CD14-positive monocyte (primary cell): ENCODE results near the gene ABCC4. TPM values are rescaled to one million over a fixed set of nuclear protein-coding genes. Genes with fewer than 3 reads are reported as not detected.

Source experiments
- DNase-seq, 3 donors: peaks; one replicate each; pipeline ENCODE4 v3.0.0-alpha.2; 2011 to 2022
- H2AFZ ChIP-seq: 2 replicates; pipeline ENCODE4 v1.6.0; 2012; ENCODE audit warnings: mild to moderate bottlenecking, low read depth, low read length, inconsistent platforms; ENCODE audit not compliant: insufficient read depth, poor library complexity, severe bottlenecking
- H3K27ac ChIP-seq, 2 donors: 1 replicate in 1 of 2; 2 replicates in 1 of 2; pipeline ENCODE4 v1.5.1; 2012 to 2013; ENCODE audit warnings: low read length in 2 of 2, control low read depth in 1 of 2, inconsistent platforms in 1 of 2, low read depth in 1 of 2, mild to moderate bottlenecking in 1 of 2
- H3K27me3 ChIP-seq, 2 donors: one replicate each; pipeline versions ENCODE4 v1.6.0 to v1.6.1; 2011 to 2013; ENCODE audit warnings: low read length in 2 of 2; ENCODE audit not compliant: control insufficient read depth in 2 of 2, insufficient read depth in 2 of 2
- H3K36me3 ChIP-seq, 2 donors: replicated peaks in 1 of 2; 1 replicate in 1 of 2; 2 replicates in 1 of 2; pipeline versions ENCODE4 v1.5.1 to v1.6.1; 2012 to 2013; ENCODE audit warnings: low read length in 2 of 2, control low read depth in 1 of 2, inconsistent platforms in 1 of 2, mild to moderate bottlenecking in 1 of 2; ENCODE audit not compliant: insufficient read depth in 2 of 2, control insufficient read depth in 1 of 2
- H3K4me1 ChIP-seq, 2 donors: 1 replicate in 1 of 2; 2 replicates in 1 of 2; pipeline versions ENCODE4 v1.5.1 to v1.6.1; 2012 to 2013; ENCODE audit warnings: low read length in 2 of 2, control low read depth in 1 of 2, inconsistent platforms in 1 of 2, mild to moderate bottlenecking in 1 of 2, moderate library complexity in 1 of 2; ENCODE audit not compliant: insufficient read depth in 2 of 2, control insufficient read depth in 1 of 2
- H3K4me2 ChIP-seq: replicated peaks from 2 replicates; pipeline ENCODE3; 2012; ENCODE audit warnings: low read length, moderate library complexity, mild to moderate bottlenecking; ENCODE audit not compliant: poor library complexity, severe bottlenecking; ENCODE audit errors: extremely low read depth
- H3K4me3 ChIP-seq, 3 experiments: fragments of 200-600 bp in 1 of 3; sonication (generic) in 1 of 3; replicated peaks in 1 of 3; 1 replicate in 2 of 3; 2 replicates in 1 of 3; pipeline ENCODE4 v1.5.1; 2011 to 2013; ENCODE audit warnings: low read length in 3 of 3, mild to moderate bottlenecking in 3 of 3, control low read depth in 2 of 3, low read depth in 2 of 3, inconsistent platforms in 1 of 3, moderate library complexity in 1 of 3
- H3K79me2 ChIP-seq: 2 replicates; pipeline ENCODE4 v1.6.0; 2012; ENCODE audit warnings: mild to moderate bottlenecking, control low read depth, inconsistent platforms, low read length, moderate library complexity; ENCODE audit not compliant: insufficient read depth
- H3K9ac ChIP-seq: 2 replicates; pipeline ENCODE4 v1.6.0; 2017; ENCODE audit warnings: low read length, mild to moderate bottlenecking; ENCODE audit not compliant: insufficient read depth, poor library complexity, severe bottlenecking
- H3K9me3 ChIP-seq, 2 donors: replicated peaks in 1 of 2; 1 replicate in 1 of 2; 2 replicates in 1 of 2; pipeline versions ENCODE4 v1.5.1 to v1.6.1; 2012 to 2013; ENCODE audit warnings: low read length in 2 of 2, control low read depth in 1 of 2; ENCODE audit not compliant: control insufficient read depth in 1 of 2, insufficient read depth in 1 of 2
- H4K20me1 ChIP-seq: 2 replicates; pipeline ENCODE4 v1.6.0; 2012; ENCODE audit warnings: mild to moderate bottlenecking, low read length, control low read depth, moderate library complexity; ENCODE audit not compliant: insufficient read depth
- H3K27ac Mint-ChIP-seq, 7 donors: one replicate each; pipeline ENCODE4 v1.8.0; 2020; ENCODE audit warnings: mild to moderate bottlenecking in 7 of 7, mixed read lengths in 7 of 7, moderate library complexity in 6 of 7, inconsistent platforms in 2 of 7
- H3K27me3 Mint-ChIP-seq, 3 donors: one replicate each; pipeline ENCODE4 v1.8.0; 2021 to 2022; ENCODE audit warnings: low read depth in 3 of 3, mild to moderate bottlenecking in 3 of 3, mixed read lengths in 3 of 3, moderate library complexity in 3 of 3, inconsistent platforms in 1 of 3
- H3K36me3 Mint-ChIP-seq, 2 donors: one replicate each; pipeline ENCODE4 v1.8.0; 2020; ENCODE audit warnings: mixed read lengths in 2 of 2, inconsistent platforms in 1 of 2, mild to moderate bottlenecking in 1 of 2
- H3K4me1 Mint-ChIP-seq: one replicate; pipeline ENCODE4 v1.8.0; 2020; ENCODE audit warnings: mild to moderate bottlenecking, mixed read lengths
- H3K4me3 Mint-ChIP-seq, 2 donors: one replicate each; pipeline ENCODE4 v1.8.0; 2020; ENCODE audit warnings: mild to moderate bottlenecking in 2 of 2, mixed read lengths in 2 of 2, moderate library complexity in 1 of 2
- H3K9me3 Mint-ChIP-seq, 7 donors: one replicate each; pipeline ENCODE4 v1.8.0; 2020 to 2022; ENCODE audit warnings: mixed read lengths in 7 of 7, mild to moderate bottlenecking in 6 of 7, moderate library complexity in 6 of 7, inconsistent platforms in 2 of 7
- CTCF ChIP-seq: fragments of 200-600 bp; IDR thresholded peaks from one replicate; pipeline ENCODE4 v1.8.0; 2022; ENCODE audit warnings: antibody characterized with exemption, mild to moderate bottlenecking
- WGBS: methylation state at CpG from one replicate; pipeline ENCODE4 v1.1.5; 2013; ENCODE audit warnings: missing lambda C conversion rate; ENCODE audit not compliant: insufficient coverage; 5-methylcytosine and 5-hydroxymethylcytosine counted together
- intact Hi-C, 2 donors: fragments of 100-400 bp; cut with micrococcal nuclease; formaldehyde crosslinking; loops; one replicate each; pipeline versions ENCODE4 v1.15.0 to v1.15.1; 2023
- polyA plus RNA-seq, 3 donors: library from polyadenylated mRNA; depleted of rRNA in 1 of 3; unstranded in 2 of 3; stranded (reverse) in 1 of 3; fragments of 300-500 nt in 2 of 3; fragments of >200 nt in 1 of 3; fragmentation: Illumina TruSeq in 2 of 3; gene quantifications; 1 replicate in 2 of 3; 2 replicates in 1 of 3; pipeline ENCODE4 v1.2.3, GENCODE V29; 2012 to 2021

The ABCC4 gene
- polyA plus RNA-seq, 3 donors, result 0.96 to 2.5 (median 1.7) TPM

GRCh38 chr13:95002126-95002525 is 299.1 kb downstream of the ABCC4 start:
- no peaks in the 10 kb centered on the region for H3K9me3 ChIP-seq
- H3K36me3 Mint-ChIP-seq, result no peaks in the 10 kb centered on the region
- no peak overlapping the region for H3K4me3 ChIP-seq
- no peaks in the 10 kb centered on the region for H3K4me1 ChIP-seq
- no peak for TF ChIP-seq CTCF
- no peak overlapping the region for H3K27ac Mint-ChIP-seq
- no peak overlapping the region for H3K4me2 ChIP-seq
- no peak overlapping the region for H3K9ac ChIP-seq
- intact Hi-C loops, result no loop called here
- H2AFZ ChIP-seq, result no peak overlapping the region
- 80% methylated on average over 3 of the region's 8 CpGs for WGBS
- peaks cover 22 to 31% (median 25%) of the 10 kb centered on the region in 3 donors for H3K27me3 Mint-ChIP-seq
- peak overlapping the region in 1 of 2 donors; percentile 48 for H3K4me3 Mint-ChIP-seq
- peaks cover 0 to 4% (median 0%) of the 10 kb centered on the region in 7 donors for H3K9me3 Mint-ChIP-seq
- H3K27me3 ChIP-seq, result peaks cover 5 to 16% of the 10 kb centered on the region in 2 donors
- H4K20me1 ChIP-seq, result no peaks in the 10 kb centered on the region
- no peaks in the 10 kb centered on the region for H3K36me3 ChIP-seq
- no peaks in the 10 kb centered on the region for H3K4me1 Mint-ChIP-seq
- H3K27ac ChIP-seq, result no peak overlapping the region
- DNase-seq, result no peak
- no peaks in the 10 kb centered on the region for H3K79me2 ChIP-seq

- H3K4me1 Mint-ChIP-seq, result no peaks in the 10 kb centered on the region
- no CpG with 5 or more reads among the region's 2 CpGs for WGBS
- H3K9ac ChIP-seq, result no peak overlapping the region
- H3K9me3 ChIP-seq, result no peaks in the 10 kb centered on the region
- DNase-seq, result no peak
- no peaks in the 10 kb centered on the region for H4K20me1 ChIP-seq
- H3K4me2 ChIP-seq, result no peak overlapping the region
- no peaks in the 10 kb centered on the region for H3K79me2 ChIP-seq
- no peaks in the 10 kb centered on the region for H3K4me1 ChIP-seq
- no peak overlapping the region for H2AFZ ChIP-seq
- intact Hi-C loops, result no loop called here
- H3K9me3 Mint-ChIP-seq, result peaks cover 0 to 6% (median 2%) of the 10 kb centered on the region in 7 donors
- TF ChIP-seq CTCF, result no peak
- peaks cover 5 to 16% of the 10 kb centered on the region in 2 donors for H3K27me3 ChIP-seq
- peaks cover 23 to 31% (median 25%) of the 10 kb centered on the region in 3 donors for H3K27me3 Mint-ChIP-seq
- no peak overlapping the region for H3K27ac Mint-ChIP-seq
- H3K36me3 Mint-ChIP-seq, result no peaks in the 10 kb centered on the region
- H3K27ac ChIP-seq, result no peak overlapping the region
- no peaks in the 10 kb centered on the region for H3K36me3 ChIP-seq
- H3K4me3 ChIP-seq, result no peak overlapping the region
- H3K4me3 Mint-ChIP-seq, result no peak overlapping the region
Measured at GRCh38 chr13:94999871-95000270, 301.4 kb downstream of the ABCC4 start.
